ENCODE results near the gene TUBB1.

- TF ChIP-seq EZH2 (IDR thresholded peaks at IDR 0.05; ENCODE audit: insufficient read depth, low read length): no peak
- no peak for TF ChIP-seq CTCF (IDR thresholded peaks at IDR 0.05; ENCODE audit: insufficient read depth, low read depth, low read length)
Observed at GRCh38 chr20:58973179-58973578, 46.0 kb upstream of the TUBB1 start.

Data from astrocyte (in vitro differentiated cells and primary cell).